OCI-LY7 (cell line): ENCODE data around the gene ZNF831. TPM values are rescaled to one million over a fixed set of nuclear protein-coding genes. Genes with fewer than 3 reads are reported as not detected.

Experiments
- BruUV-seq: library from RNA; stranded (reverse); fragments of 400-500 nt; replicated peaks from 2 replicates; lab custom pipeline; 2021; lab: Mats Ljungman, UMichigan
- CTCF ChIA-PET: fragments of 300-600 bp; sonication (Branson Sonifier 250); formaldehyde crosslinking; loops from one replicate; lab custom pipeline; 2022; ENCODE audit warnings: antibody characterized with exemption; ENCODE audit not compliant: unreplicated experiment; lab: Charles Lee
- POLR2A ChIA-PET: fragments of 300-600 bp; sonication (Branson Sonifier 250); formaldehyde crosslinking; loops from one replicate; lab custom pipeline; 2022; ENCODE audit warnings: antibody characterized with exemption; lab: Charles Lee
- DNase-seq: peaks from one replicate; pipeline ENCODE4 v3.0.0-alpha.2; 2015; ENCODE audit warnings: low spot score
- H2AFZ ChIP-seq: fragments of 200-600 bp; sonication (generic), shearing (Covaris generic); 2 replicates; pipeline ENCODE4 v1.6.1; 2014; ENCODE audit warnings: mild to moderate bottlenecking, antibody characterized with exemption, low read length, moderate library complexity
- H3K27ac ChIP-seq: fragments of 200-600 bp; sonication (generic); 2 replicates; pipeline ENCODE4 v1.5.1; 2014; ENCODE audit warnings: mixed run types, low read depth, mild to moderate bottlenecking, moderate library complexity, low read length, inconsistent platforms; ENCODE audit not compliant: poor library complexity, severe bottlenecking
- H3K36me3 ChIP-seq: fragments of 200-600 bp; sonication (generic); 2 replicates; pipeline ENCODE4 v1.6.1; 2014; ENCODE audit warnings: mild to moderate bottlenecking, antibody characterized with exemption, low read length, moderate library complexity, mixed read lengths; ENCODE audit not compliant: insufficient read depth
- H3K4me1 ChIP-seq: fragments of 200-600 bp; sonication (generic); 2 replicates; pipeline ENCODE4 v1.5.1; 2014; ENCODE audit warnings: mild to moderate bottlenecking, low read length; ENCODE audit not compliant: insufficient read depth, poor library complexity, severe bottlenecking
- H3K4me2 ChIP-seq: fragments of 200-600 bp; sonication (generic); 2 replicates; pipeline ENCODE4 v1.6.1; 2014; ENCODE audit warnings: mild to moderate bottlenecking, low read length
- H3K4me3 ChIP-seq: fragments of 200-600 bp; sonication (generic); 2 replicates; pipeline ENCODE4 v1.5.1; 2014; ENCODE audit warnings: mild to moderate bottlenecking, low read depth, low read length; ENCODE audit not compliant: poor library complexity, severe bottlenecking
- H3K79me2 ChIP-seq: fragments of 200-600 bp; sonication (generic); 2 replicates; pipeline ENCODE4 v1.6.1; 2016; ENCODE audit warnings: low read depth, mild to moderate bottlenecking, low read length, moderate library complexity, mixed read lengths; ENCODE audit not compliant: insufficient read depth
- H3K9me2 ChIP-seq: fragments of 200-600 bp; sonication (generic); 2 replicates; pipeline ENCODE4 v1.6.1; 2016; ENCODE audit warnings: mild to moderate bottlenecking, low read length, mixed read lengths; ENCODE audit not compliant: insufficient read depth
- H3K9me3 ChIP-seq: fragments of 200-600 bp; sonication (generic); 2 replicates; pipeline ENCODE4 v1.6.1; 2014; ENCODE audit warnings: mild to moderate bottlenecking, mixed run types, low read length, mixed read lengths
- H4K20me1 ChIP-seq: fragments of 200-600 bp; sonication (generic); 2 replicates; pipeline ENCODE4 v1.6.1; 2014; ENCODE audit warnings: mild to moderate bottlenecking, antibody characterized with exemption, low read length, moderate library complexity, mixed read lengths; ENCODE audit not compliant: insufficient read depth
- CTCF ChIP-seq: fragments of 200-600 bp; sonication (generic); conservative IDR thresholded peaks from 2 replicates; pipeline ENCODE4 v1.5.1; 2014; ENCODE audit warnings: mild to moderate bottlenecking, antibody characterized with exemption, low read length, moderate library complexity, mixed read lengths
- EZH2phosphoT487 ChIP-seq: fragments of 200-600 bp; sonication (generic); IDR thresholded peaks from 2 replicates; pipeline ENCODE4 v1.6.1; 2018; ENCODE audit warnings: low read depth, borderline replicate concordance, mild to moderate bottlenecking, mixed run types, antibody characterized with exemption, low read length, moderate library complexity, mixed read lengths
- intact Hi-C: fragments of 100-400 bp; cut with micrococcal nuclease; formaldehyde crosslinking; loops from one replicate; pipeline ENCODE4 v1.10.0; 2022; ENCODE audit not compliant: unreplicated experiment
- total RNA-seq, 2 experiments: library from RNA; depleted of rRNA in 1 of 2; stranded (reverse); fragments of >200 nt in 1 of 2; shearing (Covaris generic) in 1 of 2; gene quantifications; 2 replicates each; pipeline ENCODE4 v1.2.3, GENCODE V29; 2014 to 2022

Gene ZNF831
- total RNA-seq, 2 experiments from 2014 or later: 5.9 to 6.3 TPM

- no peaks in the 10 kb centered on the region for H3K36me3 ChIP-seq
- DNase-seq: no peak
- peaks cover 8% of the 10 kb centered on the region for H3K4me1 ChIP-seq
- ChIA-PET POLR2A (interaction anchor here (1.3 kb wide), 1 partner anchor 31 kb away, joined by 5 read pairs; no protein-coding TSS in a partner anchor), CTCF (no interaction called here)
- H2AFZ ChIP-seq: no peak overlapping the region
- intact Hi-C loops: no loop called here
- no peaks in the 10 kb centered on the region for H4K20me1 ChIP-seq
- no peaks in the 10 kb centered on the region for H3K9me2 ChIP-seq
- TF ChIP-seq CTCF (no peak), EZH2phosphoT487 (no peak)
- H3K4me2 ChIP-seq: no peak overlapping the region
- BruUV-seq: no TSS peak
- no peaks in the 10 kb centered on the region for H3K79me2 ChIP-seq
- H3K4me3 ChIP-seq: no peak overlapping the region
- no peak overlapping the region for H3K27ac ChIP-seq
- no peaks in the 10 kb centered on the region for H3K9me3 ChIP-seq
Measured at GRCh38 chr20:59154317-59155013, 9.2 kb upstream of the ZNF831 start.

- no peaks in the 10 kb centered on the region for H4K20me1 ChIP-seq
- no peaks in the 10 kb centered on the region for H3K79me2 ChIP-seq
- intact Hi-C loops: no loop called here
- no TSS peak for BruUV-seq
- DNase-seq: no peak
- ChIA-PET POLR2A (no interaction called here), CTCF (no interaction called here)
- no peak overlapping the region for H3K27ac ChIP-seq
- no peaks in the 10 kb centered on the region for H3K36me3 ChIP-seq
- no peak overlapping the region for H3K4me2 ChIP-seq
- no peak overlapping the region for H2AFZ ChIP-seq
- no peak overlapping the region for H3K4me3 ChIP-seq
- no peaks in the 10 kb centered on the region for H3K9me2 ChIP-seq
- TF ChIP-seq EZH2phosphoT487 (no peak), CTCF (no peak)
- peaks cover 26% of the 10 kb centered on the region for H3K4me1 ChIP-seq
- H3K9me3 ChIP-seq: no peaks in the 10 kb centered on the region
Measured at GRCh38 chr20:59157064-59157463, 6.6 kb upstream of the ZNF831 start.

- Histone ChIP-seq H2AFZ (no peak overlapping the region), H3K79me2 (no peaks in the 10 kb centered on the region), H3K4me3 (no peak overlapping the region), H3K4me1 (peaks cover 30% of the 10 kb centered on the region), H4K20me1 (no peaks in the 10 kb centered on the region), H3K36me3 (no peaks in the 10 kb centered on the region), H3K4me2 (no peak overlapping the region), H3K9me2 (no peaks in the 10 kb centered on the region), H3K27ac (no peak overlapping the region), H3K9me3 (peaks cover 4% of the 10 kb centered on the region; the same call in 1 of the 2 replicates)
- no TSS peak for BruUV-seq
- intact Hi-C loops: no loop called here
- CTCF ChIA-PET: no interaction called here
- TF ChIP-seq CTCF (no peak), EZH2phosphoT487 (no peak)
- no peak for DNase-seq
- POLR2A ChIA-PET: interaction anchor here (0.7 kb wide), 1 partner anchor 176 kb away, joined by 3 read pairs; no protein-coding TSS in a partner anchor
Measured at GRCh38 chr20:59157531-59157930, 6.1 kb upstream of the ZNF831 start.
